ENCODE measurements around the gene BST1.
A peak's percentile ranks its signal among the peaks of the same experiment; 100 is the strongest.

BST1 gene

DNA sequence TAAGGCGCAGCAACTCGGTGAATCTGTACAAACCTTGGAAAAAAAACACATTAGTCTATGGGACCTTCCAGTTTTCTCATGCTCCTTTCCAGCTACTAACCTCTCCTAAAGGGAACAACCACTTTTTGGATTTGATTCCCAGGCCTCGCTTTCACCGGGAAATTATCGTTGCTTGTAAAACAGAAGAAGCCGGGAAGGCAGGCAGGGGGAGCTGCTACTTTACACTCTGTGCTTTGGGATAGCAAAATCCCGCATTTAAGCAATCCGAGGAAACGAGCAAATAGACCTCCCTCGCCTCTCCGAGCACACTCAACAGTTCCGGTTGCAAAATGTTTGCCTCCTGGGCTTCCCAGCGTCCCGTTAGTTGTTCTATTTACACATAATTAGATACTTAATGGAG lies 76.4 kb downstream of the BST1 start:
- Histone ChIP-seq H3K4me1 (ENCODE audit: control insufficient read depth, low read depth, low read length) (no peaks in the 10 kb centered on the region), H2BK15ac (replicated peaks; ENCODE audit: low read depth) (no peak overlapping the region), H3K79me2 (ENCODE audit: control insufficient read depth, insufficient read depth, low read length) (no peaks in the 10 kb centered on the region), H3K56ac (ENCODE audit: low read length) (no peak overlapping the region), H3K4me2 (ENCODE audit: low read length) (peak overlapping the region; percentile 84), H4K5ac (ENCODE audit: low read length) (no peak overlapping the region), H3K27ac (ENCODE audit: low read depth, low read length) (no peak overlapping the region), H3K79me1 (ENCODE audit: low read length) (no peaks in the 10 kb centered on the region), H3K9ac (ENCODE audit: low read length) (no peak overlapping the region), H4K8ac (ENCODE audit: low read depth, low read length) (no peak overlapping the region), H3K23ac (ENCODE audit: low read length) (no peak overlapping the region), H3K4me3 (ENCODE audit: low read length) (no peak overlapping the region), H3K27me3 (ENCODE audit: insufficient read depth, low read length, poor library complexity) (peaks cover 20% of the 10 kb centered on the region), H3K36me3 (ENCODE audit: control insufficient read depth, insufficient read depth, low read length) (no peaks in the 10 kb centered on the region), H2BK120ac (ENCODE audit: low read depth, low read length) (no peak overlapping the region), H2AK5ac (ENCODE audit: low read length) (no peak overlapping the region), H2BK5ac (ENCODE audit: low read length) (no peak overlapping the region), H3K4ac (ENCODE audit: low read depth, low read length) (no peak overlapping the region), H3K18ac (ENCODE audit: low read length) (no peak overlapping the region)
- WGBS (ENCODE audit: extremely low coverage, insufficient coverage, low lambda C conversion rate) = no CpG with 5 or more reads among the region's 14 CpGs
- DNase-seq = peak; percentile 71

DNA sequence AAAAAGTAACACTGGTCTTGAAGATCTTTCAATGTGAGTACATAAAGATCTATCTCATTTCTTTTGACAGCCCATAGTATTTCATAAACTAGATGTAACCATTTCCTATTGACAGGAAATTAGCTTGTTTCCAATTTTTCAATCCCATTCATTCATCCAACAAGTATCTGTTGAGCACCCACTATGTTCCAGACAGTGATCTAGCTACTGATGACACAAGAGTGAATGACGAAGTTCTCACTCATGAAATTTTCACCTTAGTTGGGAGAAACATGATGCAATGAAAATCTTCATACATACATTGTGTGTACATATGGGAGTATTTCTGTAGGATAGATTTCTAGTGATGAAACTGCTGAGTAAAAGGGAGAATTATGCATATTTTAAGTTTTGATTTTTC lies 76.9 kb downstream of the BST1 start:
- Histone ChIP-seq H3K56ac (ENCODE audit: low read length) (no peak overlapping the region), H3K4me2 (ENCODE audit: low read length) (no peak overlapping the region), H3K27ac (ENCODE audit: low read depth, low read length) (no peak overlapping the region), H2BK15ac (replicated peaks; ENCODE audit: low read depth) (no peak overlapping the region), H3K27me3 (ENCODE audit: insufficient read depth, low read length, poor library complexity) (peaks cover 20% of the 10 kb centered on the region), H2BK120ac (ENCODE audit: low read depth, low read length) (no peak overlapping the region), H4K5ac (ENCODE audit: low read length) (no peak overlapping the region), H3K4me3 (ENCODE audit: low read length) (no peak overlapping the region), H3K79me1 (ENCODE audit: low read length) (no peaks in the 10 kb centered on the region), H3K9ac (ENCODE audit: low read length) (no peak overlapping the region), H3K36me3 (ENCODE audit: control insufficient read depth, insufficient read depth, low read length) (no peaks in the 10 kb centered on the region), H4K8ac (ENCODE audit: low read depth, low read length) (no peak overlapping the region), H3K4me1 (ENCODE audit: control insufficient read depth, low read depth, low read length) (no peaks in the 10 kb centered on the region), H3K79me2 (ENCODE audit: control insufficient read depth, insufficient read depth, low read length) (no peaks in the 10 kb centered on the region), H3K23ac (ENCODE audit: low read length) (no peak overlapping the region), H2BK5ac (ENCODE audit: low read length) (no peak overlapping the region), H2AK5ac (ENCODE audit: low read length) (no peak overlapping the region), H3K18ac (ENCODE audit: low read length) (no peak overlapping the region), H3K4ac (ENCODE audit: low read depth, low read length) (no peak overlapping the region)
- no CpG with 5 or more reads among the region's 1 CpG for WGBS (ENCODE audit: extremely low coverage, insufficient coverage, low lambda C conversion rate)
- DNase-seq = no peak

DNA sequence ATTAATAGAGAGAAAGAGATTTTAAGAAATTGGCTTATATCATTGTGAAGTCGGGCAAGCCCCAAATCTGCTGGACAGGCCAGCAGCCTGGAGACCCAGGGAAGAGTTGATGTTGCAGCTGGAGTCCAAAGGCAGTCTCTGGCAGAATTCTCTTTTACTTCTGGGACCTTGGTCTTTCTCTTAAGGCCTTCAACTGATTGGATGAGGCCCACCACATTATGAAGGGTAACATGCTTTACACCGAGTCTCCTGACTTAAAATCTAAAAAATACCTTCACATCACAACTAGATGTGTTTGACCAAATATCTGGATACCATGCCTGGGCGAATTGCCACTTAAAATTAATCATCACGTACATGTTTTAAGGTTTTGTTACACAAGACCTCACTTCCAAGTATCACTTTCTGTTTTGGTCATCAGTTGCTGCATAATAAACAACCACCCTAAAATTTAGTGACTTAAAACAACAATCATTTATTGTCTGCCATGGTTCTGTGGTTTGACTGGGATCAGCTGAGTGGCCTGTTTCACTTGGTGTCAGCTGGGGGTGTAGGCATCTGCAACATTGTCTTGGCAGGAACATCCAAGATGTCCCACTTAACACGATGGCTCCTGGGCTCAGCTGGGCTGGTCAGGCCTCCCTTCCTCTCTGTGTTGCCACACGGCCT lies 78.7 kb downstream of the BST1 start:
- no peak overlapping the region for H3K18ac ChIP-seq (ENCODE audit: low read length)
- no peak for DNase-seq
- no peak overlapping the region for H2BK15ac ChIP-seq (replicated peaks; ENCODE audit: low read depth)
- no peak overlapping the region for H4K5ac ChIP-seq (ENCODE audit: low read length)
- H3K4me3 ChIP-seq (ENCODE audit: low read length) = no peak overlapping the region
- no peak overlapping the region for H3K4me2 ChIP-seq (ENCODE audit: low read length)
- no peak overlapping the region for H2BK5ac ChIP-seq (ENCODE audit: low read length)
- no peaks in the 10 kb centered on the region for H3K36me3 ChIP-seq (ENCODE audit: control insufficient read depth, insufficient read depth, low read length)
- no peak overlapping the region for H3K9ac ChIP-seq (ENCODE audit: low read length)
- H2AK5ac ChIP-seq (ENCODE audit: low read length) = no peak overlapping the region
- H3K4ac ChIP-seq (ENCODE audit: low read depth, low read length) = no peak overlapping the region
- H3K79me2 ChIP-seq (ENCODE audit: control insufficient read depth, insufficient read depth, low read length) = no peaks in the 10 kb centered on the region
- H3K23ac ChIP-seq (ENCODE audit: low read length) = no peak overlapping the region
- H4K8ac ChIP-seq (ENCODE audit: low read depth, low read length) = no peak overlapping the region
- WGBS (ENCODE audit: extremely low coverage, insufficient coverage, low lambda C conversion rate) = no CpG with 5 or more reads among the region's 6 CpGs
- no peak overlapping the region for H3K27ac ChIP-seq (ENCODE audit: low read depth, low read length)
- no peaks in the 10 kb centered on the region for H3K4me1 ChIP-seq (ENCODE audit: control insufficient read depth, low read depth, low read length)
- H3K79me1 ChIP-seq (ENCODE audit: low read length) = no peaks in the 10 kb centered on the region
- peaks cover 20% of the 10 kb centered on the region for H3K27me3 ChIP-seq (ENCODE audit: insufficient read depth, low read length, poor library complexity)
- H3K56ac ChIP-seq (ENCODE audit: low read length) = no peak overlapping the region
- no peak overlapping the region for H2BK120ac ChIP-seq (ENCODE audit: low read depth, low read length)

All from mesendoderm (in vitro differentiated cells).